GM12872 (cell line): ENCODE data around the gene RHBDD3.

ENCODE experiments used
- CTCF ChIP-seq: IDR thresholded peaks from 3 replicates; pipeline ENCODE4 v1.5.1; 2011; ENCODE audit warnings: low read depth, mild to moderate bottlenecking, low read length, moderate library complexity; ENCODE audit not compliant: insufficient read depth

Gene RHBDD3

GRCh38 chr22:29267858-29268510 lies at the start of gene RHBDD3, which contains the start of gene EWSR1:
Gene RHBDD3 (minus strand): TSS chr22:29267981. CDS start chr22:29265626, 2,355 bp downstream.
Gene EWSR1 (plus strand): TSS chr22:29268268. CDS start chr22:29268337, 69 bp downstream.
- no peak for TF ChIP-seq CTCF

- no peak for TF ChIP-seq CTCF
Observed at GRCh38 chr22:29316141-29316828, 48.5 kb upstream of the RHBDD3 start.

GRCh38 chr22:29315286-29316140 lies 47.7 kb upstream of the RHBDD3 start, which contains the start of gene RASL10A:
Gene RASL10A (minus strand): TSS chr22:29315697. CDS start chr22:29315246, 451 bp downstream.
- no peak for TF ChIP-seq CTCF

GRCh38 chr22:29314537-29315285 lies 46.9 kb upstream of the RHBDD3 start:
- no peak for TF ChIP-seq CTCF

GRCh38 chr22:29313576-29314466 lies 46.0 kb upstream of the RHBDD3 start:
- no peak for TF ChIP-seq CTCF

GRCh38 chr22:29313126-29313575 lies 45.4 kb upstream of the RHBDD3 start:
- peak; percentile 77 for TF ChIP-seq CTCF
